ENCODE data around the gene CADM1.
A peak's percentile ranks its signal among the peaks of the same experiment; 100 is the strongest.

CADM1 gene

DNA sequence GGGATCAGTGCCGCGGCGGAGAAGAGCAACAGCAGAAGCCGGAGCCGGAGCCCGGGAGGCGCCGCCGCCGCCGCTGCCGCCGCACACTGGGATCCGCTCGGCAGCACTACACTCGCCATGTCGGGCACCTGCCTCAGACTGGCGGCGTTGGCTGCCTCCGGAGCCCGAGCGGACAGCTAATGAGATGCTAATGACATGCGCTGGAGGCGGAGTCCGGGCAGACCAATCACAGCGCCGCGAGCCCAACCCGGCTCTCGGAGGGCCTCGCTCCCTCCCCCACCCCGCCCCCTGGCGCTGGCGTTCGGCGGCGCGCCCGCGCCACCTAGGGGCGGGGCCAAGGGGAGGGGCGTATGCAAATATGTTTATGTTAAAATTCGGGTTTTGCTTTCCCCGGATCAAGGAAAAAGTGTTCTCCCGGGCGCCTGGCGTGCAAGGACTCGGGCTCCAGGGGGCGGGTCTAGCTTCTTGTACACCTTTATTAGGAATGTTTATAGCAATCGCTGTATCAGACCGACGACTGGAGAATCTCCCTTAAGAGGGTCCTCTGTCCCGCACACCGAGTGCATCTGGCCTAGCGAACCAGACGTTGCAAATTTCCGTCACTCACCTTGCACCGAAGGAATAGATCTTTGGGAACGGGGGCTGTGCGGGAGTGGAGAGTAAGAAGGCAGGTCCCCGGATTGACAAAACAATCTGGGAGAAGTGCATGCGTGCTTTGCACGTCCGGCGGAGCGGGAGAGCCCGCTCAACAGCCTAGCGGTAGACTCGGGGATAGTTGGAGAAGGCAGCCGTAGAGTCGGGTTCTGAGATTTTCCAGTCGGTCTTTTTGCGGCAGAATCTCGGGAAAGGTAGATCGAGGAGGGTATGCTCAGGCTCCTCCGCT is at the start of gene CADM1:
Gene CADM1 (minus strand): TSS at position 140 of the 883 bp plus-strand sequence.
- DNase-seq (ENCODE audit: low read depth), result peak; percentile 52

GRCh38 chr11:115552773-115553438 is 48.7 kb upstream of the CADM1 start:
- DNase-seq (ENCODE audit: low read depth), result no peak

DNA sequence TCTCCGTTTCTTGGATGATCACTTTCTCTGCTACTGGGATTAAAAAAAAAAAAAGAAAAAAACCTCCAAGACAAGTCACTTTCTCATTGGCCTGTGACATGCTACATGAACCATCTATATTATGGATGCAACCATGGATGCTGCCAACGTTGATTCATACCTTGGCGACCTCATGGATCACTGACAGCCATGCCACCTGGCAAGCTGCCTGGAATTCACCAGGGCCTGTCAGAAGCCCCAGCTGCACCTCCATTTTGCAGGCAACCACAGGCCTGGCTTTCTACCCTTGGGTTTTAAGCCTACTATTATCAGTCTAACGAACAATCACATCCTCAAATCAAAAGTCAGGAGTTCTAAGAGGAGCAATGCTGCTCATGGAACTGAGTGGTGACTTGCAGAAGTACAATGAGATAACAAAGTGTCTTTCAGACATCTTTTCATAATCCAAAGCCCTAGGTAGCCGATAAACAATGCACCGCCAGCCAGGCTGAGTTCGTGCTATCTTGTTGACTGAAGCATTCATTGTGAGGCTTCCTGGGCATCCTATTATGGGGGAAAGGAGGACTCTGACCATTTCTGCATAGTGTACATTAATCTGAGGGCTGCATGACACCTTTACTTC is 48.0 kb upstream of the CADM1 start:
- DNase-seq (ENCODE audit: low read depth), result no peak

DNA sequence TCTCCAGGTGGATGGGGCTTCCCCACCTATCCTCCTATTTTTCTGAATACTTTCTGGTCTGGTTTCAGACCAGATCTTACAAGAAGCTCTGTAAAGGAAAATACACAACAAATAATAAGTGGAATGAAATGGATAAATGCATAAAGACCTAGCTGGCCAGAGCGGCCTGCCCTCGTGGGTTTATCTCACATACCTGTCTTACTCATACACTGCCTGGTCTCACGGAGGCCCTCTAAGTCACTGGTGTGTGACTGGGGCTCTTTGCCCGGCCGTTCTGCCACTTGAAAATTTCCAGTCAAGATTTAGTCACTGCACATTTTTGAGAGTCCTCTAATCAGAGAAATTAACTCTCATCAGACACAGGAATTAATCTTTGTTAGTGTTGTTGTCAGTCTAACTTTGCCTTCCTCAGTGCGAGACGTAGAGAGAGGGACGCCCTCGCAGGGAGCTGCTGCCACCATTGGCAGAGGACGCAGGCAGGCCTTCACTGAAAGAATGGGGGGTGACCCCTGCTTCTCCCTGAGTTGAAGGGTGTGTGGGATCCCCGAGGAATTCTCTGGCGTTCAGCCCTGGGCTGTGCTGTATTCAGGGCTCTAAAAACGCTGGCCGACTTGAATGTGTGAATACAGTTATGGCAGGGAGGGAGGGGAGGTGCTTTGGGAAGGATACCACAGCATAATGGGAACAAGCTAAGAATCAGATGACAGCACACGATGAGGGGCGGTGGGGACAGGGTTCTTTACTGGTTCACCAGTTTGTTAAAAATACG is 46.3 kb upstream of the CADM1 start:
- DNase-seq (ENCODE audit: low read depth), result no peak

- no peak for DNase-seq (ENCODE audit: low read depth)
Observed at GRCh38 chr11:115548878-115549528, 44.8 kb upstream of the CADM1 start.

- no peak for DNase-seq (ENCODE audit: low read depth)
Observed at GRCh38 chr11:115545581-115546210, 41.5 kb upstream of the CADM1 start.

DNA sequence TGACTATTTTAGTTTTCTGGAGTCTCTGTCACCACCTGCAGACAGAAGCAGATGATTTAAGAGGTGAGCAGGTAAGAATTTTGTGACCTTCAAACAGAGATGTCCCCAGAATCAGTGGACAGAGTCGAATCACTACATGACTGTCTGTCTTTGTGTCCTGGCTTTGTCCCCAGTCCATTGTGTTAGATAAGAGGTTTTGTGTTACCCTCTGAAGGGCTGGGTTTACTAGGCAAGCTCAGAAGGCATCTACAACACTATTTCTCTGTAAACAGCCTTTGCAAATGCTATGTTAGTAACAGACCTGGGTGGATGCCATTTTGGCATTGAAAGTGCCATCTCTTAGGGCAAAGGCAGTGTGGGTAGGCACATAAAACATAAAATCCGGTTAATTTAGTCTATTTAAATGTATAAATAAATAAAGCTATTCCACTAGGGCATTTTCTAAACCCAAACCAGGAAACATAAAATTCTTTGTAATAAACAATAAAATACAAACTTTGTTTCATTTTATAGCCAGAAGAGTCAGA is 40.3 kb upstream of the CADM1 start:
- no peak for DNase-seq (ENCODE audit: low read depth)

- DNase-seq (ENCODE audit: low read depth), result no peak
Observed at GRCh38 chr11:115541518-115541917, 37.3 kb upstream of the CADM1 start.

DNA sequence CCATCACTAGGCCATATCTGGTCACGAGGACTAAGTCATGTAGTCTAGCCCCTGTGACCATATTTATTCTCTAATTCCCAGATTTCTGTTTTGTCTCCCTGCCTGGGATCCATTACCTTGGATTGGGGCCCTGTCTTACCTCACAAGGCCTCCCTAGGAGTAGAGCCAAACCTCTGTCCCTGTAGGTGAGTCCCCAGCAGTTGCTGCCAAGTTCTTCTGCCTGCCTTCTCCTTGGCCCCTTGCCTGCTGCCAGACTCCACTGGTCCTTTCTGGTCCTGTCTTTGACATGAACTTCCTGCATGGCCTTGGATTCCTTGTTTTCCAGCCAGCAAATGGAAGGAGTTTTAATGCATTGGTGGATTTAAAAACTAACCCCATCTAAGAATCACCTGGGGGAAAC is 35.6 kb upstream of the CADM1 start:
- no peak for DNase-seq (ENCODE audit: low read depth)

DNA sequence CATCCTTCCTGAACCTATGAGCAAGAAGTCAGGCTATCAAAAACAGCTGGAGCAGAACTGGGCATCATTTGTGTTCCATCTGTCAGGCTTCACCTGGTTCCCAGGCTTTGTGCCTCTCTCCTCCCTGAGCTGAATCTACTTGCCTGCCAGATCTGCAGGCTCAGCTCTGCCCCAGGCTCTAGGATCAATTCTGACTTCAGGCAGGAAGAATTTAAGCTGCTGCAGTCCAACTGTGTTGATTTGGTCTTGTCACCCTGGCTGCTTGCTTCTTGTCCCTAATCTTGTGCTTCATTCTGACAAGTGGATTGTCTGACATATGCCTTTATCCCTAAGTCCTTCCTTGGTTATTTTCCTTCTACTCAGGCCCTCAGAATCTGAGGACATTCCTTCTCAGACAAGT is 31.6 kb upstream of the CADM1 start:
- DNase-seq (ENCODE audit: low read depth), result no peak

DNA sequence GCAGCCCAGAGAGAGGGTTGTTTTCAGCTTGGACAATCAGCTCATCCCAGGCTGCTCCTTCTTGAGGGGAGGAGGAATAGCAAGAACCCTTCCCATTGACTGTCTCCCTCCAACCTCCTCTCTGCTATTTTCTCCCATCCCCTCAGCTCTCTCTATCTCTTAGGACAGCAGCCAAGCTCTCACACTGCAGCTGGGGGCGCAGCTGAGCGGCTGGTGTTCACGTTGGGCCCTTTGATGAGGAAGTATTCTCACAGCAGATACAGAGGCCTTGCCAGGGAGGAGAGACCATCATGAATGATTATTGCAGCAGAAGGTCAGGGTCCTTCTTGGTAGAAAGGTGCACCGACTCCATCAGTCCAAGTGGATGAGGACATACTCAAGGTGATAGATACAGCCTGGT is 26.5 kb upstream of the CADM1 start:
- DNase-seq (ENCODE audit: low read depth), result no peak

DNA sequence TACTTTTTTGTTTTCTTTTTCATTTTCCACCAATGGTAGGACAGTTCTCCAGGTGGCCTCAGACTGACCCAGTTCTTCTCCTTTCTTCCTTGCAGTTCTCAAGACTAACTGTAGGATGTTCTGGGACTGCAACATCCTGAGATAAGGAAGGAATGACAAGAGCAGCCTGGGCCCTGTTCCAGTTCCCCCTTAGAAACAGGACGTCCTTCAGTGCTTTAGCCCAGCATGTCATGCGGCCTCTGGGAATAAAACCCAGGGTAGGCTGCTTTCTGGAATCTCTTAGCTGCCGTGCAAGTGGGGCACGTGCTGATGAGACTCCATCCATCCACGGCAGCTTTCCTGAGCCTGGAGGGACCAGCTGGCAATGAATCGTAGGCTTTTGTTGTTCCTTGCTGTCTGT is 24.0 kb upstream of the CADM1 start:
- DNase-seq (ENCODE audit: low read depth), result no peak

GRCh38 chr11:115527534-115528125 is 23.4 kb upstream of the CADM1 start:
- no peak for DNase-seq (ENCODE audit: low read depth)

GRCh38 chr11:115525531-115526006 is 21.4 kb upstream of the CADM1 start:
- DNase-seq (ENCODE audit: low read depth), result no peak

DNA sequence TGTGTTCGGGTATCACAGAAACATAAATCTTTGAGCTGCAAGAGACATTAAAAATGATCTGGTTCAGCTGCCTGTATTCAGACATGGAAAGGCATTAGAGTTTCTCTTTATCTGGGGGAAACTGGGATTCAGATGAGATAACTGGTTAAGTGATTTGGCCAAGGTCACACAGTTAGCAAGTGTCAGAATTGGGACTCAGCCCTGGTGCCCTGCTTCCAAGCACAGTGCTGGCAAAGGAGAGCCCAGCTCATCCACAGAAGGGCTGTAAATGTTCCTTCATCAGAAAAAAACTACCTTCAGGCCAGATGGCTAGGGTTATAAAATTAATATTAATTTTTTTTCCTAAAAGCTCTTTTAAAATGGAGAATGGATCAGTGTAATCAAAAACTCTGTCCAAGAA is 20.4 kb upstream of the CADM1 start:
- DNase-seq (ENCODE audit: low read depth), result no peak

- no peak for DNase-seq (ENCODE audit: low read depth)
Observed at GRCh38 chr11:115523727-115524399, 19.6 kb upstream of the CADM1 start.

- no peak for DNase-seq (ENCODE audit: low read depth)
Observed at GRCh38 chr11:115522302-115522701, 18.1 kb upstream of the CADM1 start.

DNA sequence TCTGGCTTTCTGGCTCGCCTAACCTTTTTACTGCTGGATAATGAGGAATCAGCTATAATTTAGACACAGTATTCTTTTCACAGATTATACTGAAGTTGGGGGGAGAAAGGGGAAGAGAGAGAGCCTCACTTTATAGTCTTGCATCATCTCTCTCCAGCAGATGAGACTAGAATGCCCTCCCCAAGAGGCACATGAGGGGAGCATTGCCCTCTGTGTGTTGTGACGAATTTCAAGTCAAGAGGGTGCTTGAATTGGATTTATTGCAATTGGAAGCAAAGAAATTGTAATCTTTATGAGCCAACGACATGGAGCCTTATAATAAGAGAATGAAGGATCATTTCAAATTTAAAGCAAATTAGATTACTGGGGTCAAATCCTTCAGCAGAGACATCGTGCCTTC is 17.6 kb upstream of the CADM1 start:
- DNase-seq (ENCODE audit: low read depth), result no peak

GRCh38 chr11:115518983-115519628 is 14.9 kb upstream of the CADM1 start:
- no peak for DNase-seq (ENCODE audit: low read depth)

Data from stimulated activated CD8-positive, alpha-beta memory T cell treated with anti-CD3 and anti-CD28 coated beads, Interleukin-15, amount 100 ng/mL, for 24 hours (primary cell).